Measurements from ENCODE around the gene PRDM12.

Gene PRDM12

GRCh38 chr9:130731355-130731754, 67.0 kb downstream of the PRDM12 start:
- peak; percentile 92 for DNase-seq

GRCh38 chr9:130732136-130732535, 67.7 kb downstream of the PRDM12 start:
- DNase-seq, result peak; percentile 18

Measured in NCI-H1417 treated with DMSO at 0.1 percent for 48 hours (cell line).